Fibroblast of lung (primary cell): ENCODE results near the gene SLC25A44.

ENCODE experiments used
- CTCF ChIP-seq, 2 donors: IDR thresholded peaks in 1 of 2; conservative IDR thresholded peaks in 1 of 2; 1 replicate in 1 of 2; 2 replicates in 1 of 2; pipeline ENCODE4 v1.5.1; 2011 to 2012; ENCODE audit warnings: low read length in 2 of 2, control low read depth in 1 of 2, inconsistent platforms in 1 of 2, low read depth in 1 of 2, mild to moderate bottlenecking in 1 of 2
- EZH2 ChIP-seq: IDR thresholded peaks from 2 replicates; pipeline ENCODE4 v1.5.1; 2012; ENCODE audit warnings: low read length, control low read depth, mild to moderate bottlenecking; ENCODE audit errors: missing control alignments

GRCh38 chr1:156152628-156153027 is 41.3 kb upstream of the SLC25A44 start:
- no peak for TF ChIP-seq CTCF (conservative IDR thresholded peaks at IDR 0.05 in 1 of 2, IDR thresholded peaks at IDR 0.05 in 1 of 2; ENCODE audit: low read depth in 1 of 2, low read length in 2 of 2)
- no peak for TF ChIP-seq EZH2
